Measurements from ENCODE around the gene PPP1R12A.

DNA sequence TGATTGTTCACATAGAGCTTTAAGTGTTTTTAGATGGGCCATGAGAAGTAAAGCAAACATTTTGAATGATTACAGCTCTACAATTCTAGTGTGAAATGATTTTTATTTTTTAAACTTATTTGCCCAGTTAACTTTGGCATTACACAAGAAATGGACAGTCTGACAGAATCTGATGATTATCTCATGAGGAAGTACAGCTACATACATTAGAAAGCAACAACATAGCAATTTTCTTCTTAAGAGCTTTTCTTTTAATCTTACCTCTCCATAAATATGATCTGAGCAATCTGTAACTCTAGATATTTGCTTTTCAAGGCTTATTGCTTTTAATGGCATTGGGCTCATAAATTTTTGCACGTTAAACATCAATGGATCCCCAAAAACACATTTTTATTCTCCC is 26.5 kb upstream of the PPP1R12A start:
- TF ChIP-seq, protein P1, sequence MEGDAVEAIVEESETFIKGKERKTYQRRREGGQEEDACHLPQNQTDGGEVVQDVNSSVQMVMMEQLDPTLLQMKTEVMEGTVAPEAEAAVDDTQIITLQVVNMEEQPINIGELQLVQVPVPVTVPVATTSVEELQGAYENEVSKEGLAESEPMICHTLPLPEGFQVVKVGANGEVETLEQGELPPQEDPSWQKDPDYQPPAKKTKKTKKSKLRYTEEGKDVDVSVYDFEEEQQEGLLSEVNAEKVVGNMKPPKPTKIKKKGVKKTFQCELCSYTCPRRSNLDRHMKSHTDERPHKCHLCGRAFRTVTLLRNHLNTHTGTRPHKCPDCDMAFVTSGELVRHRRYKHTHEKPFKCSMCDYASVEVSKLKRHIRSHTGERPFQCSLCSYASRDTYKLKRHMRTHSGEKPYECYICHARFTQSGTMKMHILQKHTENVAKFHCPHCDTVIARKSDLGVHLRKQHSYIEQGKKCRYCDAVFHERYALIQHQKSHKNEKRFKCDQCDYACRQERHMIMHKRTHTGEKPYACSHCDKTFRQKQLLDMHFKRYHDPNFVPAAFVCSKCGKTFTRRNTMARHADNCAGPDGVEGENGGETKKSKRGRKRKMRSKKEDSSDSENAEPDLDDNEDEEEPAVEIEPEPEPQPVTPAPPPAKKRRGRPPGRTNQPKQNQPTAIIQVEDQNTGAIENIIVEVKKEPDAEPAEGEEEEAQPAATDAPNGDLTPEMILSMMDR (conservative IDR thresholded peaks at IDR 0.05), result no peak
- no peak for TF ChIP-seq ZFX (IDR thresholded peaks at IDR 0.05)

All from C4-2B (cell line).